H54 (cell line): ENCODE data around the gene UNKL.

ENCODE experiments used
- DNase-seq: peaks from one replicate; pipeline ENCODE4 v3.0.0; 2011; ENCODE audit warnings: low spot score, mixed read lengths; ENCODE audit not compliant: insufficient read length
- FAIRE-seq: peaks from 3 replicates; lab custom pipeline; 2011; peaks lifted over from hg19 to GRCh38; lab: Jason Lieb, UNC
- POLR2A ChIP-seq: IDR thresholded peaks from 2 replicates; pipeline ENCODE4 v1.6.1; 2011; ENCODE audit warnings: low read depth, mild to moderate bottlenecking, low read length

The UNKL gene

GRCh38 chr16:1414532-1415260 lies at the start of gene UNKL:
Gene UNKL, minus strand, starts transcription at chr16:1414704. Its CDS starts 13 bp downstream, at chr16:1414691.
- peak; percentile 74 for DNase-seq
- FAIRE-seq: no peak

GRCh38 chr16:1461146-1461545 lies 46.6 kb upstream of the UNKL start:
- no peak for TF ChIP-seq POLR2A
- no peak for FAIRE-seq
- DNase-seq: no peak

More at GRCh38 chr16:1414532-1415260, at the start of gene UNKL:
- TF ChIP-seq POLR2A: no peak

GRCh38 chr16:1460602-1461138 lies 46.2 kb upstream of the UNKL start:
- DNase-seq (no peak), FAIRE-seq (no peak)
- TF ChIP-seq POLR2A: no peak

DNA sequence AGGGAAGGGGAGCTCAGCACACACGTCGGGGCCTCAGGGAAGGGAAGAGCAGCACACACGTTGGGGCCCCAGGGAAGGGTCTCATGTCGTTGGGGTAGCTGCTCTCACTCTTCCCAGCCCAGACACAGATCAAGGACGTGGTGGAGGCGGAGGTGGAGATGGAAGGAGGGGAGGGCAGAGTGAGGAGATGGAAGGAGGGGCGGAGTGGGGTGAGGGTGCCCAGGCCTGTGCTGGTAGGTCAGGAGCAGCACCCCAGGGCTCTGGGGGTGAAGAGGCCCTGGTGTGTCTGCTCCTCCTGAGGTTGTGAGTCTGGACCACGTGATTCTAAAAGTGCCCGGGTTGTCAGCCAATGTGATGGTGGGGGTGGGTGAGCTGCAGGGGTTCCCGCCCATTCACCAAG lies 45.5 kb upstream of the UNKL start:
- FAIRE-seq (no peak), DNase-seq (no peak)
- TF ChIP-seq POLR2A: no peak

- no peak for DNase-seq
- FAIRE-seq: no peak
- no peak for TF ChIP-seq POLR2A
These were observed 44.5 kb upstream of the UNKL start for GRCh38 chr16:1458977-1459341.

GRCh38 chr16:1458336-1458976 lies 44.0 kb upstream of the UNKL start:
- FAIRE-seq: no peak
- no peak for DNase-seq
- TF ChIP-seq POLR2A: no peak

DNA sequence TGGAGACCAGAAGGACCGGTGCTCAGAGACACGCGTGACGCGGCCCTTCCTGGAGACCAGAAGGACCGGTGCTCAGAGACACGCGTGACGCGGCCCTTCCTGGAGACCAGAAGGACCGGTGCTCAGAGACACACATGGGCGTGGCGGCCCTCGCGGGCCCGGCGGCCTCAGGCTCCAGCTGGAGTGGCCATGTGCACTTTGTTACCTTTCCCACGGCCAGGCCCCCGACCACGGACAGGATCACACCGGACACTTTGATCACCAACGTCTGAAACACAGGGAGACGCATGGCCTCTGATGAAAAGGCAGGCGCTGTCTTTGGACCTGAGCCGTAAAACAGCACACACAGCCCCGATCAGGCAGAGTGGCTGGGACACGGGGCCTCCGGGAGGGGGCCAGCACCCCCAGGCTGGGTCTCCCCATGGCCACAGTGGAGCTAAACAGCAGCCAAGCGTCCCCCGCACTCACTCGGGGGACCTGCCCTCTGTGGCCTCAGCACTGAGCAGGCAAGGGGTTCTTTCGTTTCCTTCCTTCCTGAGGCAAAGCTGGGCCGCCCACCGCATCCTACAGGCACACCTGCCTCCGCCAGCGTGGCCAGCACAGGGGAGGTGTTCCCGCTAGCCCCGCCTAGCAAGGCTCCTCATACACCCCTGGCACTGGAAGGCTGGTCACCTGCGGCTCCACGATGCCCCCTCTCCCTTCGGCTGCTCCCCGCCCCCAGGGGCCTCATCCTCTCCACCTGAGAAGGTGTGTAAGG lies 43.2 kb upstream of the UNKL start:
- DNase-seq (no peak), FAIRE-seq (no peak)
- no peak for TF ChIP-seq POLR2A

- no peak for FAIRE-seq
- TF ChIP-seq POLR2A: no peak
- no peak for DNase-seq
These were observed 42.4 kb upstream of the UNKL start for GRCh38 chr16:1456951-1457350.

DNA sequence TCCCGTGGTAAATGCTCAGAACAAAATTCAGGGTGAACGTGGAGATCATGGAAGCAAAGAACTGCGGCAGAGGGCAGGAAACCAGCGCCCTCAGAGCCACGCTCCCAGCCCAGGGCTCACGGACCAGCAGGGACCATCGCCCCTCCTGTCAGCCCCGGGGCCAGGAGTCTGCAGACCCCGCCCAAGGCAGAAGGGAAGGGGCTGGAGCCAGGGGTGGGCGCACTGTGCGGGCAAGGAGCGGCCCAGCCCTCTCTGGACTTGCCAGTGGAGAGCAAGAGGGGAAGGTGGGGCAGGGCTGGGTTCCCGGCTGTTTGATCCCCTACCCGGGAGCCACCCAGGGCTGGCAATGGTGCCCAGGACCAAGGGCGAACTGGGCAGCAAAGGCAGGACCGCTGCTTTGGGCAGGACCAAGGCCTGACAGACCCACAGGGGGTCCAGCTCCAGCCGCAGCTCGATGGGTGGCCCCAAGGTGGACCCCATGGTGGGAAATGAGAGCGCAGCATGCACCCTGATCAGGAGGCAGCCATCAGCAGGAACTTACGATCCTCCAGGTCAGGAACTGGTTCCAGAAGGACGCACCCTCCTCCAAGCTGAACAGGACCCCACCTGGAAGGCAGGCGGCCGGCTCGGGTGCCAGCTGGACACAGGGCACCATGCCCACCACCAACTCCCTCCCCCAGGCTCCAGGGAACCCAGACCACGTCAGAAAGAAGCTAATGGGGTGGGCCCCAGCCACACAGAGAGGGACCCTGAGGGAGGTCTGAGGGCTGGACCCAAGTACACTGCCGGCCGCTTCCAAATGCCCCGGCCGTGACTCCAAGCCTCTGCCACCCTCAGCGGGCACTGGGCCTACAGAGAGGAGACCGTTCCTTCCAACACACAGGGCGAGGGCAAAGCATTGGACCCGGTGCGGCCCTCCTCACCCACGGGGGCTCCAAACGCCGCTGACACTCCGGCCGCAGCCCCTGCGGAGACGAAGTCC lies 41.0 kb upstream of the UNKL start:
- DNase-seq (no peak), FAIRE-seq (no peak)
- no peak for TF ChIP-seq POLR2A

GRCh38 chr16:1454561-1454960 lies 40.1 kb upstream of the UNKL start:
- DNase-seq (no peak), FAIRE-seq (no peak)
- no peak for TF ChIP-seq POLR2A

GRCh38 chr16:1453316-1453715 lies 38.8 kb upstream of the UNKL start:
- FAIRE-seq: no peak
- DNase-seq: no peak
- no peak for TF ChIP-seq POLR2A

DNA sequence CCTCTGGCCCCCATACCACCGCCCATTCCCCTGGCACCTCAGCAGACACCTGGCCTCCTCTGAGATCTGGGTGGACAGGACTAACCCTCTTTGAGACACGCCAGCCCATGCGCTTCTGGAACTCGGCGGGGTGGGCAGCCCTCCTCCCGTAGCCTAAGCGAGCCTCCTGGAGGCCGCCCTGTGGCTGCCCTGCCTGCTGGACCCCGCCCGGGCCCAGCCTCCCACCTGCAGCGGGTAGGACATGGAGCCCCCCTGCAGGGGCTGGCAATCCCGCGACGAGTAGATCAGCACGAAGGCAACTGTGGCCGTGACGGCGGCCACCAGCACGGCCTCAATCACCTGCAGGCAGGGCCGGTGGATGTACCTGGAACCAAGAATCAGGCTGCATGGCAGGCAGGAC lies 38.0 kb upstream of the UNKL start:
- no peak for TF ChIP-seq POLR2A
- no peak for DNase-seq
- FAIRE-seq: no peak
